ENCODE measurements around the gene SCN9A. TPM values are rescaled to one million over a fixed set of nuclear protein-coding genes. Genes with fewer than 3 reads are reported as not detected.
A peak's percentile ranks its signal among the peaks of the same experiment; 100 is the strongest.

The SCN9A gene
- total RNA-seq, 1 experiment from 2014 or later: 0.07 TPM

- intact Hi-C loops (cut with micrococcal nuclease): no loop called here
- peaks cover 25% of the 10 kb centered on the region; the same call in 1 of the 2 replicates for H3K27me3 ChIP-seq (ENCODE audit: insufficient read depth, low read length)
- no peaks in the 10 kb centered on the region for H3K79me2 ChIP-seq (ENCODE audit: insufficient read depth, low read length)
- no peak overlapping the region for H3K4me2 ChIP-seq (ENCODE audit: low read length)
- H3K4me1 ChIP-seq (ENCODE audit: control insufficient read depth in 1 of 2, insufficient read depth in 2 of 2, low read length in 2 of 2): no peaks in the 10 kb centered on the region
- H2AFZ ChIP-seq (ENCODE audit: low read depth, low read length, poor library complexity, severe bottlenecking): no peak overlapping the region
- CTCF ChIA-PET: no interaction called here
- DNase-seq (ENCODE audit: low read depth, low spot score): no peak
- no peaks in the 10 kb centered on the region for H3K36me3 ChIP-seq (ENCODE audit: control insufficient read depth in 1 of 2, insufficient read depth in 2 of 2, low read length in 2 of 2)
- no peaks in the 10 kb centered on the region for H3K9me2 ChIP-seq (ENCODE audit: insufficient read depth)
- no peak overlapping the region for H3K4me3 ChIP-seq (replicated peaks in 1 of 2; ENCODE audit: low read depth in 1 of 2, low read length in 2 of 2)
- H3K27ac ChIP-seq (ENCODE audit: low read depth, low read length): no peak overlapping the region
- POLR2A ChIA-PET: no interaction called here
- BruUV-seq (replicated peaks): no TSS peak
- no peaks in the 10 kb centered on the region for H3K9me3 ChIP-seq (ENCODE audit: control insufficient read depth in 1 of 2, insufficient read depth in 1 of 2, low read depth in 1 of 2, low read length in 2 of 2)
- no peak for ATAC-seq
- no peak overlapping the region for H3K9ac ChIP-seq (ENCODE audit: low read length)
- RAD21 ChIA-PET (ENCODE audit: low non-redundant PET in 1 of 2, low total read pairs in 2 of 2, uncharacterized antibody in 2 of 2, unreplicated experiment in 2 of 2): no interaction called here
- TF ChIP-seq EZH2 (IDR thresholded peaks at IDR 0.05) (no peak), FOSL1 (IDR thresholded peaks at IDR 0.05; ENCODE audit: low read depth) (no peak), EZH2phosphoT487 (IDR thresholded peaks at IDR 0.05; ENCODE audit: borderline replicate concordance) (no peak), SIN3A (IDR thresholded peaks at IDR 0.05; ENCODE audit: low read depth) (no peak)
- no peaks in the 10 kb centered on the region for H4K20me1 ChIP-seq (ENCODE audit: insufficient read depth)
These were observed 227.0 kb downstream of the SCN9A start for GRCh38 chr2:166148500-166149400.

- Histone ChIP-seq H3K27me3 (ENCODE audit: insufficient read depth, low read length) (peaks cover 20% of the 10 kb centered on the region; the same call in 1 of the 2 replicates), H3K9me2 (ENCODE audit: insufficient read depth) (no peaks in the 10 kb centered on the region), H3K79me2 (ENCODE audit: insufficient read depth, low read length) (no peaks in the 10 kb centered on the region), H3K4me3 (replicated peaks in 1 of 2; ENCODE audit: low read depth in 1 of 2, low read length in 2 of 2) (no peak overlapping the region), H4K20me1 (ENCODE audit: insufficient read depth) (0 out of 2 replicates have a peak, but pooled peaks cover 3% of the 10 kb centered on the region), H3K27ac (ENCODE audit: low read depth, low read length) (no peak overlapping the region), H3K9me3 (ENCODE audit: control insufficient read depth in 1 of 2, insufficient read depth in 1 of 2, low read depth in 1 of 2, low read length in 2 of 2) (no peaks in the 10 kb centered on the region), H3K4me2 (ENCODE audit: low read length) (no peak overlapping the region), H2AFZ (ENCODE audit: low read depth, low read length, poor library complexity, severe bottlenecking) (no peak overlapping the region), H3K4me1 (ENCODE audit: control insufficient read depth in 1 of 2, insufficient read depth in 2 of 2, low read length in 2 of 2) (no peaks in the 10 kb centered on the region), H3K9ac (ENCODE audit: low read length) (no peak overlapping the region), H3K36me3 (ENCODE audit: control insufficient read depth in 1 of 2, insufficient read depth in 2 of 2, low read length in 2 of 2) (no peaks in the 10 kb centered on the region)
- ATAC-seq (no peak), DNase-seq (ENCODE audit: low read depth, low spot score) (no peak)
- ChIA-PET CTCF (interaction anchor here (1.0 kb wide), 1 partner anchor 20 kb away, joined by 3 read pairs; the partner anchor contains the start of gene SCN1A), POLR2A (no interaction called here), RAD21 (ENCODE audit: low non-redundant PET in 1 of 2, low total read pairs in 2 of 2, uncharacterized antibody in 2 of 2, unreplicated experiment in 2 of 2) (no interaction called here)
- intact Hi-C loops (cut with micrococcal nuclease): no loop called here
- TF ChIP-seq JUND (IDR thresholded peaks at IDR 0.05) (no peak), REST (IDR thresholded peaks at IDR 0.05; ENCODE audit: low read depth) (peak; percentile 24; the same call in 1 of the 2 replicates), ZBTB33 (IDR thresholded peaks at IDR 0.05; ENCODE audit: extremely low read depth, insufficient replicate concordance, low read length) (no peak)
- no TSS peak for BruUV-seq (replicated peaks)
These were observed 227.9 kb downstream of the SCN9A start for GRCh38 chr2:166147883-166148282.
